OCI-LY3 (cell line): Measurements from ENCODE around the gene ZNF428.

Experiments
- CTCF ChIP-seq: fragments of 200-600, 300-600 bp; sonication (generic); IDR thresholded peaks from 2 replicates; pipeline ENCODE4 v1.5.1; 2014; ENCODE audit warnings: antibody characterized with exemption, low read length, low read depth
- EZH2phosphoT487 ChIP-seq: fragments of 200-600 bp; shearing (Covaris generic); IDR thresholded peaks from 2 replicates; pipeline ENCODE4 v1.6.1; 2018; ENCODE audit warnings: antibody characterized with exemption, mixed run types, low read depth

DNA sequence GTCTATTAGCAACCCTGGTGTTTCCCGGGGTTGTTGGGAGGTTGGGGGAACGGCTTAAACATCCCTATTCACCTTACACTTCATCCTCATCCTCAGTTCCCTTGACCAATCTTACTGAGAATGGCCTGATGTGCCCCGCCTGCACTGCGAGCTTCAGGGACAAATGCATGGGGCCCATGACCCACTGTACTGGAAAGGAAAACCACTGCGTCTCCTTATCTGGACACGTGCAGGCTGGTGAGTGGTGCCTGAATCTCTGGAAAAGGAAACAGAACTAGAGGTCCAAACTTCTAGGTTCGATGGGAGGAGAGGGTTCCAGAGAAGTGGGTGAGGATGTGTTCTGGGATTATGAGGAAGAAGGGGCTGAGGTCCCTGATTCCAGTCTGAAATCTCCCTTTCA is 38.0 kb downstream of the ZNF428 start:
- TF ChIP-seq CTCF (no peak), EZH2phosphoT487 (no peak)
